Activated CD4-positive, CD25-positive, alpha-beta regulatory T cell (primary cell): Measurements from ENCODE around the gene SRD5A3.
"Not testable (repeated sequence)": the region's sequence is repeated elsewhere in the genome, so short reads cannot be mapped to it uniquely, and the experiment has no call there.

ENCODE experiments used
- DNase-seq, 4 experiments: peaks; one replicate each; lab custom pipeline; 2025; lab: John Stamatoyannopoulos, UW

Gene SRD5A3

GRCh38 chr4:55346851-55347255 lies 811 bp downstream of the SRD5A3 start:
- no peak for DNase-seq

GRCh38 chr4:55347610-55348228 lies 1.7 kb downstream of the SRD5A3 start:
- no peak for DNase-seq

GRCh38 chr4:55348466-55348865 lies 2.4 kb downstream of the SRD5A3 start:
- no peak for DNase-seq

- DNase-seq: not testable (repeated sequence)
Observed at GRCh38 chr4:55350870-55351269, 4.8 kb downstream of the SRD5A3 start.

- no peak for DNase-seq
Observed at GRCh38 chr4:55351824-55352223, 5.8 kb downstream of the SRD5A3 start.

- no peak for DNase-seq
Observed at GRCh38 chr4:55352726-55353125, 6.7 kb downstream of the SRD5A3 start.

- not testable (repeated sequence) for DNase-seq
Observed at GRCh38 chr4:55353228-55353747, 7.2 kb downstream of the SRD5A3 start.

GRCh38 chr4:55354648-55355047 lies 8.6 kb downstream of the SRD5A3 start:
- no peak for DNase-seq

- no peak for DNase-seq
Observed at GRCh38 chr4:55355555-55355954, 9.5 kb downstream of the SRD5A3 start.

- DNase-seq: no peak
Observed at GRCh38 chr4:55356991-55357461, 11.0 kb downstream of the SRD5A3 start.

- DNase-seq: no peak
Observed at GRCh38 chr4:55358246-55358645, 12.2 kb downstream of the SRD5A3 start.

- DNase-seq: no peak
Observed at GRCh38 chr4:55358668-55359067, 12.6 kb downstream of the SRD5A3 start.

- DNase-seq: no peak
Observed at GRCh38 chr4:55359397-55359916, 13.4 kb downstream of the SRD5A3 start.

GRCh38 chr4:55362938-55363337 lies 16.9 kb downstream of the SRD5A3 start:
- DNase-seq: not testable (repeated sequence)

GRCh38 chr4:55363691-55364351 lies 17.8 kb downstream of the SRD5A3 start:
- DNase-seq: no peak

GRCh38 chr4:55364691-55365344 lies 18.8 kb downstream of the SRD5A3 start:
- no peak for DNase-seq

GRCh38 chr4:55365345-55365728 lies 19.3 kb downstream of the SRD5A3 start:
- no peak for DNase-seq

GRCh38 chr4:55366621-55367020 lies 20.6 kb downstream of the SRD5A3 start:
- no peak for DNase-seq

- DNase-seq: no peak
Observed at GRCh38 chr4:55367084-55367722, 21.2 kb downstream of the SRD5A3 start.

- DNase-seq: no peak
Observed at GRCh38 chr4:55369968-55370367, 23.9 kb downstream of the SRD5A3 start.

- no peak for DNase-seq
Observed at GRCh38 chr4:55372259-55372658, 26.2 kb downstream of the SRD5A3 start.

GRCh38 chr4:55373461-55373860 lies 27.4 kb downstream of the SRD5A3 start:
- no peak for DNase-seq
